ENCODE data around the gene TAF6.

TAF6 gene

DNA sequence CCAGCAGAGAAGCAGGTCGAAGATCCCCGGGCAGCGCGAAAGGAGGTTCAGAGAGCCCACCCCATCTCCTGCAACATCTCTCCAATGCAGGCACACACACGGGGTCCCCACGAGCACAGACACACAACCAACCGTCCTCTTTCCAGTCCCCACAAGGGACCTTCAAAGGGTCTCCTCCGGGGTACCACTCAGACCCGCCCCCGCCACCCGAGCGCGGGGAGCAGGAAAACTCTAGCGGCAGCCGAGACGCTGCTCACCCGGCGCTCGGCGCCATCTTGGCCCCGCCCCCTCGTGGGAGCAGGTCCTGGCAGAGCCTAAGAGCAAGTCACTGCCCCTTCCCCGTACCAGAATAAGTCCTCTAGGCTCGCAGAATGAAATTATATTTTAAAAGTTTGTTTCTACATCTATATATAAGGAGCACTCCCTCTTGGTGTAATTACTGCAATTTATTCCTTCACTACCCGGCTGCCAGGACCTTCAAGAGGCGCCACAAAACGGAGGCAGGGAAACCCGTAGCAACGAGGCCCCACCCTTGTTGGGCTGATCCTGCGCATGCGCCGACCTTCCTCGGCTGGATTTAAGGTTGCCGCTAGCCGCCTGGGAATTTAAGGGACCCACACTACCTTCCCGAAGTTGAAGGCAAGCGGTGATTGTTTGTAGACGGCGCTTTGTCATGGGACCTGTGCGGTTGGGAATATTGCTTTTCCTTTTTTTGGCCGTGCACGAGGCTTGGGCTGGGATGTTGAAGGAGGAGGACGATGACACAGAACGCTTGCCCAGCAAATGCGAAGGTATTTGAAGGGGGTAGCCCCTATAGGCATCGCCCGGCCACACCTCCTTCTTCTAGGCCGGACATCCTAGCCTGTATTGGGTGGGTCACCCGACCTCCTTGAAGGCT, at the start of gene TAF6, which contains the start of gene CNPY4:
TSS of gene TAF6 (minus strand) at position 287 of the 898 bp plus-strand sequence. CDS start 5,149 bp downstream, outside the sequence.
TSS of gene CNPY4 (plus strand) at position 563 of the 898 bp plus-strand sequence. CDS start at position 674, 111 bp downstream.
- DNase-seq (ENCODE audit: low read depth) = peak; percentile 93

DNA sequence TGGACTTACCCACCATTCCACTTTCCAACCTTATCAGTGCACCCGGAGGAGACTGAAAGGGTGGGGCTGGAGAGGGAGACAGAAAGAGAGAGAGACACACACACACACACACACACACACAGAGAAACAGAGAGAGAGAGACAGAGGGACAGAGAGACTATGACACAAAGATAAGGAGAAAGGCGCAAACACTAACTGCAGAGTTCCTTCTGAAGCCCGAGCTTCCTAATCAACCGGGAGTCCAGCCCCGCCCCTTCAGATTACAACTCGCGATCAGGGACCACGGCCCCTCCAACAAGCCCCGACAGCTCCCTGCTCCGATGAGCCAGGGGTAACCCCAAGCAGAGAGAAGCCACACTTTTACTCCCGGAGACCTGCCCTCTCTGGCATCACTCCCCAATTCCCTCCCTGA, 48.8 kb upstream of the TAF6 start:
- no peak for DNase-seq (ENCODE audit: low read depth)

DNA sequence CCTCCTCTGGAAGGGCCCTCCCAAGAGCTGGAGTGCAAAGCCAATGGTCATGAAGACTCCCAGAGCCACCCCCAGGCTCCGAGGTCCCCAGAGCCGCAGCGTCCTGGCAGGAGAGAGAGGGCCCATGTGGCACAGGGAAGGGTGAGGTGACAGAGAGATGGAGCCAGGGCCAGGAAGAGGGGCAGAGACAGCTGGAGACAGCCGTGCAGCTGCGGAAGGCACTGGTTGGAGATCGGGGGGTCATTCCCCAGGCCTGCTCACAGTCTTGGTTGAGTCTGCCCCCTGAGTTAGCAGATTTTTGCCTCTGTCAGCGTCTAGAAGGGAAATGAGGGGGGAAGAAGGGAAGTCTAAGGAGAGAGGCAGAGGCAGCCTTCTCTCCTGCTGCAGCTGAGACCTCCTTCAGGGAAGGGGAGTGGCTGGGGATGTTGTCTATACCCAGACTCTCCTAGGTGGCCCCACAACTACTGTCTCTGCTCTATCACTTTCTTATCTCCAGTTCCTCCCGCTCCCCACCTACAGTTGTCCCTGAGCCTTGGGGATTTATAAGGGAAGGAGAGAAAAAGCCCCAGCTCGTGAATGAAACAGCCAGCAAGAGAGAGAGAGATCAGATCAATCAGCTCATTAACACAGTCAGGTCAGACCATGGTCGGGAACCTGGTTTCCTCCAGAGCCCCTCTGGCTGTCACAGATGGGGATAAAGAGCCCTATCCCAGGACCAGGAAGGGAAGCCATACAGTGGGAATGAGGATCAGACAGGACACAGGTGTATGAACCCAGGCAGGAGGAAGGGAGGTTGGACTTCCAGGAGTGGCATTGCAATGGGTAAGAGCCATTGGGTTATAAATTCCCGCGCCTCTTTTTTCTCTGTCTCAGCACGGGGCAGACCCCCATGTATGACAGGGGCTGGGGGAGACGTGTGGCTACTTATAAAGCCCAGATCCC, 48.1 kb upstream of the TAF6 start:
- DNase-seq (ENCODE audit: low read depth) = no peak

DNA sequence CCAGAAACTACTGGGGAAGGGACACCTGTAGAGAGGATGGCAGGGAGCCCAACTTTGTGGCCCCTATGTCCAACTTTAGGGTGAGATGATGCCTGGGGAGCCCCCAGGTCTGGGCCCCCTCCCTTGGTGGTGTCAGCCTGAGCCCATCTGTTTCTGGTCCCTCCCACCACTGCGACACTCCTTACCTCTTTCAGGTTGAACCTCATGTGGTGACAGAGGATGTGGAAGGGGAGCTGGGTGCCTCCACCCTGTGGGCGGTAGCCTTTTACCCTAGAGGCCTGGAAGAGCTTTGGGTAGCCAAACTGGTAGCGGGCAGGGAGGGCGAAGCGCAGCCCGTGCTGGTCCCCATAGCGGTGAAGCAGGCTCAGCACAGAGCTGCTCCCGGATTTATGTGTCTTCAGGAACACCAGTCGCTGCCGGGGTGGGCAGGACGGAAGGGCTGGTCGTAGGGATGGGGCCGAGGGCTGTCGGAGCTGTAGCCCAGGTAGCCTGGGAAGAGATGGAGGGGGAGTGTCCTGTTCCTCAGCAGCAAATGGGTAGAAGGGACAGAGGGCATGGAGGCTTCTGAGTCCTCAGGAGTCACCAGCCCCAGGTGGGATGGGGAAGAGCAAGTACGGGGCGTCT, 47.3 kb upstream of the TAF6 start:
- no peak for DNase-seq (ENCODE audit: low read depth)

DNA sequence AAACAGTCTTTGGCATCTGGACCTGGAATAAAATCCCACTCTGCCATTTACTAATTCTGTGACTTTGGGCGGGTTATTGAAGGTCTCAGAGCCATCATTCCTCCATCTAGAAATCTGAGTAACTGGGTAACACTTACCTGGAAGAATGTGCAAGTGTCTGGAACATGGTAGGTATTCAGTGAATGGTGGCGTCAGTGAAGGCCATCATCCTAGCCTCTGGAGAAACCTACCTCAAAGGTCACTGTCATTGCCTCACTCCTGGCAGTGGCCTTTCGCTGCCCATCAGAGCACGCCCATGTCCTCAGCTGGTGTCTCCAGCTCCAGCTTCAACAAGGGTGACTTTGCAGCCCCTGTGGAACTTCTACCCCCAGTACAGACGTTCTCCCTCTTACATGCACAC, 44.7 kb upstream of the TAF6 start:
- DNase-seq (ENCODE audit: low read depth) = no peak

DNA sequence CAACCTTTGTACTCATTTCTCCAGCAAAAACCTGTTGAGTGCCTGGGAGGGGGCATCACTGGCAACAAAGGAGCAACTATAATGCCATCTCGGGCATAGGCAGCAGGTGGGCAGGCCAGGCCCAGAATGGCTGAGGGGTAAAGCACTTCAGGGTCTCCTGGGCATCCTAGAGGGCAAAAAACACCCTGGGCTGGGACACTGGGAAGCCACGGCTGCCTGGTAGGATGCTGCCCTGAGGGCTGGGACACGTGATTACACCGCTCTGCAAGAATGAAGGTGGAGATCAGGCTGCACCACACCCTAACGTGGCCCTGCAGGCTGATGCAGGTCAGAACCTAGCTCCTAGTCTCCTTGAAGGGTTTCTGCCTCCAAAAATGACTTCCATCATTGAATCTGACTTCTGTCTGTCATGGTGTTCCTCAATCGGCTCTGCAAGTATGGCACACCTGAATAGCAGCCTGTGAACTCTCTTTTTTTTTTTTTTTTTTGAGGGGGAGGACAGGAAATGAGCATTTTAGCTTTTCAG, 43.9 kb upstream of the TAF6 start:
- no peak for DNase-seq (ENCODE audit: low read depth)

DNA sequence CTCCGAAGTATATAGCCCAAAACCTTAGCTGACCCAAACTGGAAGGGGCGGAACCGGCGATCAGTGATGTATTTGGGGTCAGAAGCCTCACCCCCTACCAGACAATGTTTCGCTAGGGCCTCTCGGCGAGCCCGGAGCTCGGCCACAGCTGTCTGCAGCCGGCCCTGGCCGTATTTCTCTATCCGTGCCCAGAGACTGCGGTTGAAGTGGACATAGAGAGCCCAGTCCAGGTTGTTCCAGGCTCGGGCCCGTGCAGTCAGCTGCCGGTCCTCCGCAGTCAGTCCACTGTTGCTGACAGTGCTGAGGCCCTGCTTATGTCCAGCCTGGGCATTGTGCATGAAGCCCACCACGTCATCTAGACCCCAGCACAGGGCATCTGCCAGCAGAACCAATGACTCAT, 40.9 kb upstream of the TAF6 start:
- DNase-seq (ENCODE audit: low read depth) = no peak

DNA sequence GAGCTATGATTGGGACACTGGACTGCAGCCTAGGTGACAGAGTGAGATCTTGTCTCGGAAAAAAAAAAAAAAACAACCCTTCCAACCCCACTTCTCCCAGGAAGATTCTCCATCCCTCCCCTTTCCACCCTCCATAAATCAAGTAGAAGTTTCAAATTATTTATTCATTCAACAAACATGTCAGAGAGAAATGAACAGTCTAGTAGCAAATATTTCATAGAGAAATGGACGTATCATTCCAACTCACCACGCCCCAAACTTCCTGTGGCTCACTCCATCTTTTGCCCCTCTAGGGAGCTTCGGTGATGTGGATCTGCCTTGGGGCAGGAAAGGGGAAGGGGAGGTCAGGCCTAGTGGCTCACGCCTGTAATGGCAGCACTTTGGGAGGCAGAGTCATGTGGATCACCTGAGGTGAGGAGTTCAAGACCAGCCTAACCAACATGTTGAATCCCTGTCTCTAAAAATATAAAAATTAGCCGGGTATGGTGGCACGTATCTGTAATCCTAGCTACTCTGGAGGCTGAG, 40.0 kb upstream of the TAF6 start:
- no peak for DNase-seq (ENCODE audit: low read depth)

DNA sequence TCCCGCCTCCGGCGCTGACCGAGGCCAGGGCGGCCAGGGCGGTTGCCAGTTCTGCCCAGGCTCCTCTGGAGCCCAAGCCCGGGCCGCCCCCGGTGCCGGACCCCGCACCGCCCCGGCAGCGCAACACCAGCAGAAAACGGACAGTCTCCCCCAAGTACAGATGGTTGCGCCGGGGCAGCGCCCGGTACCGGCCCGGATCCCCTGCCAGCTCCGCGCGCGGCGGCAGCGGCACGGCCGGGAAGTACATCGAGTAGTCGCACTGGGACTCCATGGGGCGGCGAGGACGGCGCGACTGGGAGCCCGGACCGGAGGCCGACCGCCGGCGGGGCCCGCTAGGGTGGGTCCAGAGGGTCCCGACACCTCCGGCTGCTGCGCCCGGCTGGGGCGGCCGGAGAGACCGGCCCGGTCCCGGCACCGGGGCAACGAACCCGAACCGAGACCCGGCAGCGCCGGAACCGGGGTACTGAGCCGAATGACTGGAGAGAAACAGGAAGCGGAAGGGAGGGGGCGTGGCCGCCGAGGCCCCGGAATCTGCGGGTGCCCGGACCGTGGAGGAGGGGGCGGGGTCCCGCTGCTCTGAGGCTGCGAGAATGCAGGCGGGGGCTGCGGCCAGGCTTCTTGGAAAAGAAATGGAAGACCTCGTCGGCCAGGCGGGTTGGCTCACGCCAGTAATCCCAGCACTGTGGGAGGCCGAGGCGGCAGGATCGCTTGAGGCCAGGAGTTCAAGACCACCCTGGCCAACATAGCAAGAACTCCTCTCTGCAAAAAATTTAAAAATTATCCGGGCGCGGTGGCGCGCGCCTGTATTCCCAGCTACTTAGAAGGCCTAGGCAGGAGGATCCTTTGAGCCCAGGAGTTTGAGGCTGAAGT, 39.3 kb upstream of the TAF6 start, which contains the start of gene TRAPPC14:
TSS of gene TRAPPC14 (minus strand) at position 495 of the 870 bp plus-strand sequence. CDS start at position 271, 224 bp downstream.
- peak; percentile 90 for DNase-seq (ENCODE audit: low read depth)

DNA sequence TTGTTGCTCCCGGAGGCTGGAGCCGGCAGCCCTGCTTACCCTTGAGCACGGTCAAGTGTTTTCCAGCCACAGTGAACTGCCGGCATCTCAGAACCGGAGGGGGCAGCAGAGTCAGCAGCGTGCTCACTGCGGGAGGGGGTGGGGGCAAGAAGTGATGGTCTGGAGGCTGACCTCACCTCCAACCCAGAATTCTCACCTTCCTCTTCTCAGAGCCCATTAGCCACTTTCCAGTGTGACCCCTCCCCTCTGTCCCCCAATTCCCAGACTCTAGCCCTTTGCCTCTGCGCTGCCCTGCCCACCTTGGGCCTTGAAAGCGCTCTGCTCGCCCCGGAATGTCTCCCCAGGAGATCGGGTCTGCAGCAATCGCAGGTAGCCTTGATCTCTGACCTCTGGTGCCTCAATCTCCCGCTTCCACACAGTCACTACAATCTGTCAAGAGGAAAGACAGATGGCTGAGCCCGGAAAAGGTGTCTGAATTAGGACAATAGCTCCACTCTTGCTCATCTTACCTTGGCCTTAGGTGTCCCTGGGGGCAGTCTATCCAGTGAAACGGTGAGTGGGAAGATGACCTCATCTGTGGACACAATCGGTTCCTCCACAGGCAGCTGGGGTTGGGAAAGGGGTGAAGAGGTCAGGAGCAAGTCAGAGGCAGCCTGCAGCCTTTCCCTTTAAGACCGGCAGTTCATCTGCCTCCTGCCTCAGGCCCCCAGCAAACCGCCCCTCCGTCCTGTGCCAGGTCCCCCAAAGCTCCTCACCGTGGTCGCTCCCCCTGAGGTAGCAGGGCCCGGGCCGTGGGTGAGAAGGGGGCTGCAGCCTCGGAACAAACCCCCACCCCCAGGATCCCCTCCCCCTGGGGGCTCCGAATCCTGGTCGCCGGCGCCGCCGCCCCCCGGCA, 38.4 kb upstream of the TAF6 start:
- no peak for DNase-seq (ENCODE audit: low read depth)

DNA sequence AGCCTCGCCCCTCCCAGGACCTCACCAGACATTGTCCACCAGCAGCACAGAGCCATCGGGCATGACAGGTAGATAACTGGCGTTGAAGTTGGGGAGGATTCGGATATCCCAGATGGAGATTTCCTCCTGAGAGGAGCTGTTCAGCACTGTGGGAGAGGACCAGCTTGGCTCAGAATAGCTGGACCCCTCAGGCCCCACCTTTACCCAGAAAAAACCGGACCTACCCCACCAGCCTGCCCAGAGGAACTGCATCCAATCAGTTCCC, 37.8 kb upstream of the TAF6 start:
- no peak for DNase-seq (ENCODE audit: low read depth)

DNA sequence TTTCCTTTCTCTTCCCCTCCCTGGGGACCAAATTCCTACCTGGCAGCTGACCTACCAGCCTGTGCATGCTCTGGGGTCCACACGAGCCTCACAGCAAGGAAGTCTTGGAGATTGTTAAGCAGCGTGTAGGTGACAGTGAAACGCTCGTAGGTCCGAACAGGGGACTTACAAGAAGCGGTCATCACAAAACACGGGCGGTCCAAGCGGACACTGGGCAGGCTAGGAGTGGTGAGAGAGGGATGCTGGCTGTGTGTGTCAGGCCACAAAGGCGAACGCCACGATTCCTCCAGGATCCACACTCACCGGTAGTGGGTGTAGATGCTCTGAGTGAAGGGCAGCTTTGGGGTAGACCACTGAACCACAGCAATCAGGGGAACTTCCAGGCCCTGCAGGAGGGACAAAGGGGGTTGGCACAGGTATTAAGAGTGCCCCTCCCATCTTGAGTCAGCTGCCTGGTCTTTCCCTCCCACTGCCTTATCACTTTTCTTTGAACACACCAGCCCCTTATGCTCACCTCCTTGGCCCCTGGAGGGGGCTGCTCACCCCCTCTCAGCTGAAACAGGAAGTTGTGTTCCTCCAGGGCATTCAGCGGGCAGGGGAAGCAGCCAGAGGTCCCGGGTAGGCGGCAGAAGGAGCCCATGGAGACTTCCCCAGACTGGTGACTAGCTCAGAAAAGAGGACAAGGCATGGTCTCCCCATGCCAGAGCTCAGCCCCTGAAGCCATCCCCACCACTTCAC, 37.3 kb upstream of the TAF6 start:
- DNase-seq (ENCODE audit: low read depth) = no peak

DNA sequence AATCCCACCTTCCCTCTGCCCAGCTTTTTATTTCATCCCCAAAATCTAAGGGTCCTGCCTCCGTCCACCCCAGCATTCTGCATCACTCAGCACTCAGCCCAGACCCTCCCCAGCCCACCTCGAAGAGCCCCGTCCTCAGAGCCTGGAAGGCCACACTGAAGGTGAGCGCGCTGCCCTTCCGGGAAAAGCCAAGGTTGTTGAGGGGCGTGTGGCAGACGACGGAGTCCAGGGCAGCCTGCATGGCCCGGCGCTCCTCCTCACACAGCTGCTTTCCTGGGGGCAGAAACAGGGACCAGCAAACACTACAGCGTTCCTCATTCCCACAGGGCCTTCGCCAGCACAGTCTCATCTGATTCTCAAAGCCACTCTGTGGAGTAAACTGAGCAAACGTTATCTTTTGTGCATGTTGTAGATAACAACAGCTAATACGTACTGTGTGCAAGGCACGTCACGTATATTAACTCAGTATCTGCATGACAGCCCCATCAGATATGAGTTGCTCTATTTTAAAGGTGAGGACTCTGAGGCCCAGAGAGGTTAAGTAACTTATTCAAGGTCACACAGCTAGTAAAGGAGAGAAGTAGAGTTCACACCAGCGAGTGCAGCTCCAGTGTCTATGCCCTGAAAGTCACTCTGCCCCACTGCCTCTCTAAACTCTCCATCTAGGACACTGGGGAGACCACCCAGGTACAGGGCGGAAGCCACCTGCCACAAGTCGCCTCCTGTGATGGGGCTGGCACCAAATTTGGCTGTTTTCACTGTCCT, 36.6 kb upstream of the TAF6 start:
- DNase-seq (ENCODE audit: low read depth) = no peak

DNA sequence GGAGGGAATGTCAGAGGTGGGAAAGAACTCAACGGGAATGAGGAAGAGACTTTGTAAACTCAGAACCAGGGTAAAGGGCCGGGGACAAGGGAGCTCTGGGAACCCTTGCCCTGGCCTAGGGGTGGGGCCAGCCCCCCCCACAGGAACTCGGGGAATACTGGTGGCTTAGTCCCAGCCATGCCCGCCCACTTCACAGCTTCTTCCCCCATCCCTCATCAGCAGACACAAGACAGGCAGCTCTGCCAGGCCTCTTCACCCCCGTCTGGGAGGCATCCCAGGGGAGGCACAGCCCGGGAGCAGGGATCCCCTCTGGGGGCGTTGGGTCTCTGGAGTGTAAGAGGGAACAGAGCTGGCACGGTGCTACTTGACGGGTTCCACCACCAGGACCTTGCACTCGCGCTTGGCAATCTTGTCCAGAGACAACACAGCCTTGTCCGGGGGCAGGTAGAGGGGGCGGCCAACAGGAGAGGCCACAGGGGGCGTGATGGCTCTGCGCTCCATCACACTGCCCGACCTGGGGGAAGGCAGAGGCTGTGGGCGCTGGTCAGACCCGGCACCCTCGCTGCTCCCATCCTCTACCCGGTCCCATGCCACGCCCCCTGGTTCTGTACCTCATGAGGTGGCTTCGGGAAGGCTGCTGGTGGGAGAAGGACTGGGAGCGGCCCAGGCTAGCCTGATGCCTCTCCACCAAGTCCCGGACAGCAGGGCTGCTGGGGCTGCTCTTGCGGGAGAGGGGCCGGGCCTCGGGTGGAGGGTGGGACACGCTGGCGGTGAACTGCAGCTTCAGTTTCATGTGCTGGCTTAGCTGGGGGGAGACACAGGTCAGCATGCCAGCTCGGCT, 35.7 kb upstream of the TAF6 start:
- DNase-seq (ENCODE audit: low read depth) = no peak

DNA sequence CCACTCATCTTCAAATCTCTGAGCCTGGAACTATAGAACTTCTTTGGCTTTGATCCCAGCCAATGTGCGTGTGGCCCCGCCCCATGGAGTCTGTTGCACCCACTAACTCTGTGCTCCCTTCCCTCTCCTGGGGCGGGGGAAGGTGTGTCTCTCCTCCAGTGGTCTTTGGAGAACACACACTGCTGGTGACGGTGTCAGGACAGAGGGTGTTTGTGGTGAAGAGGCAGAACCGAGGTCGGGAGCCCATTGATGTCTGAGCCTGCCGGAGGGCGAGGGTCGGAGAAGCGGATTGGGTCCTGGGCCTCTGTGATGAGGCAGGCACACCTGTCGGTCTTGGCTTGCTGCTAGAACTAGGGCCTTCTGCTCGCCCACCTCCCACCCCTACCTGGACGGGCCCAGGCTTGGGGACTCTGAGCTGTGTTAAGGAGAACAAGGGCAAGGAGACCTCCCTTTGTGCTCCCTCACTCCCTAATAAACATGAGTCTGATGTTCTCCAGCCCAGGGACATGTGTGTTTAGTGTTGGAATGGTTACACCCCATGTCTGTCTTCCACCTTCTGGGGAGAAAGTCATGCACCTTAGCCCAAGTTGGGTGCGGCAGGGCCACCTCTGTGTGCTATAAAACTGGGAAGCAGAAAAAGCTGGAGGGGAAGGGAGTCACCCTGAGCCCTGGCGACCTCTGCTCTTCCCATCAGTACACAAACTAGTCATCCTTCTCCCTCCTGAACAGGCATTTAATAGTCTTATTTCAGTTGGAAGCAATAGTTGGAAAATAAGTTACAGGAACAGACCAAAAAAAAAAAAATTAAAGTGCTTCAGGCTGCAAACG, 34.8 kb upstream of the TAF6 start:
- no peak for DNase-seq (ENCODE audit: low read depth)

DNA sequence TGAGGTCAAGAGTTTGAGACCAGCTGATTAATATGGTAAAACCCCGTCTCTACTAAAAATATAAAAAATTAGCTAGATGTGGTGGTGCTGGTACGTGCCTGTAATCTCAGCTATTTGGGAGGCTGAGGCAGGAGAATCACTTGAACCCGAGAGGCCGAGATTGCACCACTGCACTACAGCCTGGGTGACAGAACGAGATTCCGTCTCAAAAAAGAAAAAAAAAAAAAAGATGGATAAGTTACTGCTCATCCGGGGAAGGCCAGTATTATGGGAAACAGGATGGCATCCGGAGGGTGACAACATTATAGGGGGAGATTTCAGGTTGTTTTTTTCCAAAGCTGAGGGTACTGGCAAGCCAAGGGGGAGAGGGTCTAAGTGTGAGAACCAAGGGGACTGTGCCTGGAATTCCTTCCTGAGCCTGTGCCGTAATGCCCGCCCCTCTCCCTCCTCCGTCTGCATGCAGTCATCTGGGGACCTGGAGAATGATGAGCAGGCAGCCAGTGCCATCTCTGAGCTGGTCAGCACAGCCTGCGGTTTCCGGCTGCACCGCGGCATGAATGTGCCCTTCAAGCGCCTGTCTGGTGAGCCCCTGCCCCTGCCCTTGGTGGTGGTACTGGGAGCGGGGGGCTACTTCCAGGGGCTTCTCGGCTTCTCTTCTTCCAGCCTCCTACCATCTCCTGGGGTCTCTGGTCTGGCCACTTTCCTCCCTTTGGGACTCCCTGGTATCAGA, 33.9 kb upstream of the TAF6 start:
- DNase-seq (ENCODE audit: low read depth) = no peak

Data from stimulated activated CD8-positive, alpha-beta memory T cell treated with anti-CD3 and anti-CD28 coated beads, Interleukin-7, amount 100 ng/mL, for 24 hours (primary cell).